ENCODE data around the gene ITIH3. TPM values are rescaled to one million over a fixed set of nuclear protein-coding genes. Genes with fewer than 3 reads are reported as not detected.

ITIH3 gene
- total RNA-seq, 5 donors from 2014 or later (not counting 1 experiment from before 2014, with no cell fraction given) = 0.23 to 0.88 (median 0.76) TPM; not detected in 2

- DNase-seq (no peak), ATAC-seq (replicated peaks in 1 of 4) (no peak)
- 89% methylated on average over 6 of the region's 7 CpGs for WGBS (ENCODE audit: insufficient coverage)
- no peaks in the 10 kb centered on the region for H3K36me3 ChIP-seq (ENCODE audit: control insufficient read depth in 2 of 2, extremely low read depth in 1 of 2, insufficient read depth in 1 of 2, low read length in 1 of 2)
- ChIA-PET CTCF (no interaction called here), POLR2A (no interaction called here)
- H3K27ac Mint-ChIP-seq = no peak overlapping the region
- no peak overlapping the region for H3K4me3 Mint-ChIP-seq
- no peaks in the 10 kb centered on the region for H3K27me3 Mint-ChIP-seq
- no peak overlapping the region for H3K27ac ChIP-seq (ENCODE audit: low read length)
- no peaks in the 10 kb centered on the region for H3K9me3 ChIP-seq
- H3K27me3 ChIP-seq (replicated peaks in 1 of 2; ENCODE audit: control insufficient read depth in 2 of 2, extremely low read depth in 1 of 2, insufficient read depth in 2 of 2, low read length in 1 of 2) = no peaks in the 10 kb centered on the region
- no peaks in the 10 kb centered on the region for H3K4me1 ChIP-seq (ENCODE audit: control insufficient read depth in 1 of 2, extremely low read depth in 1 of 2, insufficient read depth in 2 of 2, low read length in 2 of 2)
- H3K4me3 ChIP-seq (ENCODE audit: control insufficient read depth in 1 of 2, extremely low read depth in 1 of 2, low read length in 1 of 2) = no peak overlapping the region
- no peaks in the 10 kb centered on the region for H3K9me3 Mint-ChIP-seq
- no peaks in the 10 kb centered on the region for H3K4me1 Mint-ChIP-seq
- H3K36me3 Mint-ChIP-seq = no peaks in the 10 kb centered on the region
Observed at GRCh38 chr3:52817860-52818259, 23.3 kb downstream of the ITIH3 start.

GRCh38 chr3:52819936-52820335 lies 25.3 kb downstream of the ITIH3 start:
- H3K27ac Mint-ChIP-seq = no peak overlapping the region
- 100% methylated on average over 1 of the region's 2 CpGs for WGBS (ENCODE audit: insufficient coverage)
- no peak for ATAC-seq (replicated peaks in 1 of 4)

GRCh38 chr3:52820736-52821135 lies 26.1 kb downstream of the ITIH3 start:
- H3K4me3 ChIP-seq (ENCODE audit: control insufficient read depth in 1 of 2, extremely low read depth in 1 of 2, low read length in 1 of 2) = no peak overlapping the region
- ATAC-seq (replicated peaks in 1 of 4) (no peak), DNase-seq (peak in 6 of 35 experiments; percentile 5 to 31 (median 14))
- Mint-ChIP-seq H3K4me1 (no peaks in the 10 kb centered on the region), H3K27me3 (no peaks in the 10 kb centered on the region), H3K9me3 (no peaks in the 10 kb centered on the region), H3K4me3 (no peak overlapping the region), H3K36me3 (peaks cover 8% of the 10 kb centered on the region), H3K27ac (no peak overlapping the region)
- H3K27me3 ChIP-seq (replicated peaks in 1 of 2; ENCODE audit: control insufficient read depth in 2 of 2, extremely low read depth in 1 of 2, insufficient read depth in 2 of 2, low read length in 1 of 2) = no peaks in the 10 kb centered on the region
- no peaks in the 10 kb centered on the region for H3K4me1 ChIP-seq (ENCODE audit: control insufficient read depth in 1 of 2, extremely low read depth in 1 of 2, insufficient read depth in 2 of 2, low read length in 2 of 2)
- no peaks in the 10 kb centered on the region for H3K9me3 ChIP-seq
- H3K36me3 ChIP-seq (ENCODE audit: control insufficient read depth in 2 of 2, extremely low read depth in 1 of 2, insufficient read depth in 1 of 2, low read length in 1 of 2) = peaks cover 0 to 7% of the 10 kb centered on the region in 2 donors
- no peak overlapping the region for H3K27ac ChIP-seq (ENCODE audit: low read length)
- CTCF ChIA-PET = interaction anchor here in 1 of 2 donors (0.5 kb wide), 1 partner anchor 62 kb away, joined by 5 read pairs; no protein-coding TSS in a partner anchor
- 70% methylated on average over 6 of the region's 11 CpGs for WGBS (ENCODE audit: insufficient coverage)
- POLR2A ChIA-PET = interaction anchor here in 1 of 2 donors (0.6 kb wide), 1 partner anchor 67 kb away, joined by 7 read pairs; no protein-coding TSS in a partner anchor

More at GRCh38 chr3:52819936-52820335, 25.3 kb downstream of the ITIH3 start:
- ChIA-PET POLR2A (no interaction called here), CTCF (no interaction called here)
- no peak for DNase-seq
- Histone ChIP-seq H3K27me3 (replicated peaks in 1 of 2; ENCODE audit: control insufficient read depth in 2 of 2, extremely low read depth in 1 of 2, insufficient read depth in 2 of 2, low read length in 1 of 2) (no peaks in the 10 kb centered on the region), H3K9me3 (no peaks in the 10 kb centered on the region), H3K36me3 (ENCODE audit: control insufficient read depth in 2 of 2, extremely low read depth in 1 of 2, insufficient read depth in 1 of 2, low read length in 1 of 2) (peaks cover 0 to 7% of the 10 kb centered on the region in 2 donors), H3K4me1 (ENCODE audit: control insufficient read depth in 1 of 2, extremely low read depth in 1 of 2, insufficient read depth in 2 of 2, low read length in 2 of 2) (no peaks in the 10 kb centered on the region), H3K27ac (ENCODE audit: low read length) (no peak overlapping the region), H3K4me3 (ENCODE audit: control insufficient read depth in 1 of 2, extremely low read depth in 1 of 2, low read length in 1 of 2) (no peak overlapping the region)
- H3K9me3 Mint-ChIP-seq = no peaks in the 10 kb centered on the region
- no peaks in the 10 kb centered on the region for H3K4me1 Mint-ChIP-seq
- no peaks in the 10 kb centered on the region for H3K27me3 Mint-ChIP-seq
- H3K36me3 Mint-ChIP-seq = peaks cover 4% of the 10 kb centered on the region
- H3K4me3 Mint-ChIP-seq = no peak overlapping the region

GRCh38 chr3:52822363-52822762 lies 27.8 kb downstream of the ITIH3 start:
- Mint-ChIP-seq H3K4me1 (no peaks in the 10 kb centered on the region), H3K27me3 (no peaks in the 10 kb centered on the region), H3K36me3 (peaks cover 8% of the 10 kb centered on the region), H3K27ac (no peak overlapping the region), H3K9me3 (no peaks in the 10 kb centered on the region), H3K4me3 (no peak overlapping the region)
- Histone ChIP-seq H3K27ac (ENCODE audit: low read length) (no peak overlapping the region), H3K4me3 (ENCODE audit: control insufficient read depth in 1 of 2, extremely low read depth in 1 of 2, low read length in 1 of 2) (no peak overlapping the region), H3K9me3 (no peaks in the 10 kb centered on the region), H3K27me3 (replicated peaks in 1 of 2; ENCODE audit: control insufficient read depth in 2 of 2, extremely low read depth in 1 of 2, insufficient read depth in 2 of 2, low read length in 1 of 2) (no peaks in the 10 kb centered on the region), H3K36me3 (ENCODE audit: control insufficient read depth in 2 of 2, extremely low read depth in 1 of 2, insufficient read depth in 1 of 2, low read length in 1 of 2) (peaks cover 0 to 7% of the 10 kb centered on the region in 2 donors), H3K4me1 (ENCODE audit: control insufficient read depth in 1 of 2, extremely low read depth in 1 of 2, insufficient read depth in 2 of 2, low read length in 2 of 2) (no peaks in the 10 kb centered on the region)
- no peak for DNase-seq
- CTCF ChIA-PET = no interaction called here
- ATAC-seq (replicated peaks in 1 of 4) = no peak
- POLR2A ChIA-PET = no interaction called here
- 90% methylated on average over 3 of the region's 5 CpGs for WGBS (ENCODE audit: insufficient coverage)

GRCh38 chr3:52824037-52824436 lies 29.4 kb downstream of the ITIH3 start:
- H3K27ac Mint-ChIP-seq = no peak overlapping the region
- Histone ChIP-seq H3K4me3 (ENCODE audit: control insufficient read depth in 1 of 2, extremely low read depth in 1 of 2, low read length in 1 of 2) (no peak overlapping the region), H3K27ac (ENCODE audit: low read length) (no peak overlapping the region), H3K27me3 (replicated peaks in 1 of 2; ENCODE audit: control insufficient read depth in 2 of 2, extremely low read depth in 1 of 2, insufficient read depth in 2 of 2, low read length in 1 of 2) (no peaks in the 10 kb centered on the region), H3K4me1 (ENCODE audit: control insufficient read depth in 1 of 2, extremely low read depth in 1 of 2, insufficient read depth in 2 of 2, low read length in 2 of 2) (no peaks in the 10 kb centered on the region), H3K9me3 (no peaks in the 10 kb centered on the region), H3K36me3 (ENCODE audit: control insufficient read depth in 2 of 2, extremely low read depth in 1 of 2, insufficient read depth in 1 of 2, low read length in 1 of 2) (peaks cover 0 to 7% of the 10 kb centered on the region in 2 donors)
- WGBS (ENCODE audit: insufficient coverage) = 97% methylated on average over 10 of the region's 10 CpGs
- H3K4me1 Mint-ChIP-seq = no peaks in the 10 kb centered on the region
- POLR2A ChIA-PET = no interaction called here
- H3K4me3 Mint-ChIP-seq = no peak overlapping the region
- H3K36me3 Mint-ChIP-seq = peaks cover 8% of the 10 kb centered on the region
- DNase-seq = no peak
- no peaks in the 10 kb centered on the region for H3K27me3 Mint-ChIP-seq
- CTCF ChIA-PET = no interaction called here
- no peaks in the 10 kb centered on the region for H3K9me3 Mint-ChIP-seq
- ATAC-seq (replicated peaks in 1 of 4) = no peak

- no peaks in the 10 kb centered on the region for H3K27me3 Mint-ChIP-seq
- no peaks in the 10 kb centered on the region for H3K27me3 ChIP-seq (replicated peaks in 1 of 2; ENCODE audit: control insufficient read depth in 2 of 2, extremely low read depth in 1 of 2, insufficient read depth in 2 of 2, low read length in 1 of 2)
- no peak overlapping the region for H3K27ac ChIP-seq (ENCODE audit: low read length)
- peaks cover 10% of the 10 kb centered on the region for H3K36me3 Mint-ChIP-seq
- ATAC-seq (replicated peaks in 1 of 4) = no peak
- H3K9me3 ChIP-seq = no peaks in the 10 kb centered on the region
- 78% methylated on average over 1 of the region's 9 CpGs for WGBS (ENCODE audit: insufficient coverage)
- CTCF ChIA-PET = no interaction called here
- no peak overlapping the region for H3K4me3 Mint-ChIP-seq
- no peak for DNase-seq
- no peaks in the 10 kb centered on the region for H3K9me3 Mint-ChIP-seq
- H3K4me1 Mint-ChIP-seq = no peaks in the 10 kb centered on the region
- no peak overlapping the region for H3K4me3 ChIP-seq (ENCODE audit: control insufficient read depth in 1 of 2, extremely low read depth in 1 of 2, low read length in 1 of 2)
- H3K27ac Mint-ChIP-seq = no peak overlapping the region
- H3K4me1 ChIP-seq (ENCODE audit: control insufficient read depth in 1 of 2, extremely low read depth in 1 of 2, insufficient read depth in 2 of 2, low read length in 2 of 2) = no peaks in the 10 kb centered on the region
- POLR2A ChIA-PET = no interaction called here
- peaks cover 0 to 7% of the 10 kb centered on the region in 2 donors for H3K36me3 ChIP-seq (ENCODE audit: control insufficient read depth in 2 of 2, extremely low read depth in 1 of 2, insufficient read depth in 1 of 2, low read length in 1 of 2)
Observed at GRCh38 chr3:52827441-52827840, 32.8 kb downstream of the ITIH3 start.

GRCh38 chr3:52827866-52828376 lies 33.3 kb downstream of the ITIH3 start:
- Mint-ChIP-seq H3K36me3 (peaks cover 10% of the 10 kb centered on the region), H3K27ac (no peak overlapping the region), H3K4me1 (no peaks in the 10 kb centered on the region), H3K9me3 (no peaks in the 10 kb centered on the region), H3K4me3 (no peak overlapping the region), H3K27me3 (no peaks in the 10 kb centered on the region)
- Histone ChIP-seq H3K36me3 (ENCODE audit: control insufficient read depth in 2 of 2, extremely low read depth in 1 of 2, insufficient read depth in 1 of 2, low read length in 1 of 2) (peaks cover 0 to 7% of the 10 kb centered on the region in 2 donors), H3K27ac (ENCODE audit: low read length) (no peak overlapping the region), H3K4me3 (ENCODE audit: control insufficient read depth in 1 of 2, extremely low read depth in 1 of 2, low read length in 1 of 2) (no peak overlapping the region), H3K27me3 (replicated peaks in 1 of 2; ENCODE audit: control insufficient read depth in 2 of 2, extremely low read depth in 1 of 2, insufficient read depth in 2 of 2, low read length in 1 of 2) (no peaks in the 10 kb centered on the region), H3K9me3 (no peaks in the 10 kb centered on the region), H3K4me1 (ENCODE audit: control insufficient read depth in 1 of 2, extremely low read depth in 1 of 2, insufficient read depth in 2 of 2, low read length in 2 of 2) (no peaks in the 10 kb centered on the region)
- WGBS (ENCODE audit: insufficient coverage) = 89% methylated on average over 5 of the region's 10 CpGs
- ChIA-PET CTCF (no interaction called here), POLR2A (no interaction called here)
- DNase-seq (no peak), ATAC-seq (replicated peaks in 1 of 4) (no peak)

Measured in T-cell (primary cell).